Neural progenitor cell (in vitro differentiated cells): Measurements from ENCODE around the gene GPS1.

Source experiments
- EZH2 ChIP-seq: fragments of 200-600 bp; sonication (generic); IDR thresholded peaks from 2 replicates; pipeline ENCODE4 v1.6.1; 2017; ENCODE audit warnings: antibody characterized with exemption, mild to moderate bottlenecking, moderate library complexity
- TF ChIP-seq, protein P1 (sequence below): fragments of 200-600 bp; sonication (generic); IDR thresholded peaks from 2 replicates; pipeline ENCODE4 v1.5.1; 2017; ENCODE audit warnings: antibody characterized with exemption, mild to moderate bottlenecking

DNA sequence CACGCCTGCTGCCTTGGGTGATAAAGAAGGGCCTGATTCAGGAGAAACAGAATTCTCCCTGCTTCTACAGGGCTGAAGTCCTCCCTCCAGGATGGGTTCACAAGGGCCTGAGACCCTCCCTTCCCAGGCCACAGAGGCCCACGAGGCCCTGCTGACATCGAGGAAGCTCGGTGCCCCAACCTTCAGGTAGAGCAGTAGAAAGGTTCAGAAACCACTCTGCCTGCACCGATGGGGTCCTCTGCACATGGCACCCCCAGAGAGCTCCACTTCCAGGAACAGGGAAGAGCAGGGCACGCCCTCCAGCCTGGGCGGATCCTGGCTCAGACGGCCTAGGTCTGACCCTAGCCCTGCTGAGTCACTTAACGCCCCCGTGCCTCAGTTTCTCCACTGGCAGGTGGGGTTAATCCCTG lies 29.8 kb upstream of the GPS1 start:
- TF ChIP-seq, protein P1, sequence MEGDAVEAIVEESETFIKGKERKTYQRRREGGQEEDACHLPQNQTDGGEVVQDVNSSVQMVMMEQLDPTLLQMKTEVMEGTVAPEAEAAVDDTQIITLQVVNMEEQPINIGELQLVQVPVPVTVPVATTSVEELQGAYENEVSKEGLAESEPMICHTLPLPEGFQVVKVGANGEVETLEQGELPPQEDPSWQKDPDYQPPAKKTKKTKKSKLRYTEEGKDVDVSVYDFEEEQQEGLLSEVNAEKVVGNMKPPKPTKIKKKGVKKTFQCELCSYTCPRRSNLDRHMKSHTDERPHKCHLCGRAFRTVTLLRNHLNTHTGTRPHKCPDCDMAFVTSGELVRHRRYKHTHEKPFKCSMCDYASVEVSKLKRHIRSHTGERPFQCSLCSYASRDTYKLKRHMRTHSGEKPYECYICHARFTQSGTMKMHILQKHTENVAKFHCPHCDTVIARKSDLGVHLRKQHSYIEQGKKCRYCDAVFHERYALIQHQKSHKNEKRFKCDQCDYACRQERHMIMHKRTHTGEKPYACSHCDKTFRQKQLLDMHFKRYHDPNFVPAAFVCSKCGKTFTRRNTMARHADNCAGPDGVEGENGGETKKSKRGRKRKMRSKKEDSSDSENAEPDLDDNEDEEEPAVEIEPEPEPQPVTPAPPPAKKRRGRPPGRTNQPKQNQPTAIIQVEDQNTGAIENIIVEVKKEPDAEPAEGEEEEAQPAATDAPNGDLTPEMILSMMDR = no peak
- TF ChIP-seq EZH2 = no peak
